Body of pancreas (tissue), 4 donors: ENCODE results near the gene ACTL6B. TPM values are rescaled to one million over a fixed set of nuclear protein-coding genes. Genes with fewer than 3 reads are reported as not detected.
A peak's percentile ranks its signal among the peaks of the same experiment; 100 is the strongest.

Experiments
- ATAC-seq: fragments of 150-250 bp; one replicate; pipeline ENCODE4 v1.9.1; 2016
- DNase-seq, 4 donors: peaks; one replicate each; pipeline ENCODE4 v3.0.0-alpha.2; 2019
- H3K27ac ChIP-seq, 4 donors: fragments of 200-600 bp; sonication (generic); 1 replicate in 3 of 4; 2 replicates in 1 of 4; pipeline versions ENCODE4 v1.5.1 to v1.6.1; 2016 to 2019; ENCODE audit warnings: mild to moderate bottlenecking in 1 of 4, mixed read lengths in 1 of 4, moderate library complexity in 1 of 4
- H3K27me3 ChIP-seq, 2 donors: fragments of 200-600 bp; sonication (generic); one replicate each; pipeline ENCODE4 v1.6.0; 2016; ENCODE audit warnings: mild to moderate bottlenecking in 1 of 2
- H3K36me3 ChIP-seq, 2 donors: fragments of 200-600 bp; sonication (generic); replicated peaks in 1 of 2; 2 replicates each; pipeline ENCODE4 v1.5.1; 2016; ENCODE audit warnings: low read depth in 2 of 2; ENCODE audit not compliant: insufficient read depth in 1 of 2
- H3K4me1 ChIP-seq: fragments of 200-600 bp; sonication (generic); one replicate; pipeline ENCODE4 v1.6.0; 2016
- H3K4me3 ChIP-seq, 2 donors: fragments of 200-600 bp; sonication (generic); 1 replicate in 1 of 2; 2 replicates in 1 of 2; pipeline ENCODE4 v1.5.1; 2016 to 2019
- H3K9me3 ChIP-seq, 3 donors: fragments of 200-600 bp; sonication (generic); 1 replicate in 2 of 3; 2 replicates in 1 of 3; pipeline ENCODE4 v1.5.1; 2016
- POLR2A ChIP-seq, 3 donors: fragments of 450-650 bp; IDR thresholded peaks; one replicate each; pipeline ENCODE4 v1.6.1; 2016; ENCODE audit warnings: antibody characterized with exemption in 3 of 3, mild to moderate bottlenecking in 2 of 3
- WGBS, 2 donors: methylation state at CpG; one replicate each; pipeline ENCODE4 v1.1.5; 2017; 5-methylcytosine and 5-hydroxymethylcytosine counted together
- intact Hi-C: fragments of 100-400 bp; cut with DNase I; formaldehyde crosslinking; loops from one replicate; pipeline ENCODE4 v1.15.1; 2023
- total RNA-seq, 2 donors: library from RNA; depleted of rRNA; stranded (reverse); fragments of >200 nt; gene quantifications; one replicate each; pipeline ENCODE4 v1.1.0, GENCODE V29; 2016
- TF ChIP-seq, protein P1 (sequence below), 7 experiments: fragments of 450-650 bp in 4 of 7; fragments of 200-600 bp in 3 of 7; sonication (generic) in 3 of 7; IDR thresholded peaks; one replicate each; pipeline ENCODE4 v1.5.1; 2016 to 2019; ENCODE audit warnings: antibody characterized with exemption in 7 of 7

ACTL6B gene
- total RNA-seq, 2 donors from 2014 or later, result 0.52 TPM; not detected in 1

DNA sequence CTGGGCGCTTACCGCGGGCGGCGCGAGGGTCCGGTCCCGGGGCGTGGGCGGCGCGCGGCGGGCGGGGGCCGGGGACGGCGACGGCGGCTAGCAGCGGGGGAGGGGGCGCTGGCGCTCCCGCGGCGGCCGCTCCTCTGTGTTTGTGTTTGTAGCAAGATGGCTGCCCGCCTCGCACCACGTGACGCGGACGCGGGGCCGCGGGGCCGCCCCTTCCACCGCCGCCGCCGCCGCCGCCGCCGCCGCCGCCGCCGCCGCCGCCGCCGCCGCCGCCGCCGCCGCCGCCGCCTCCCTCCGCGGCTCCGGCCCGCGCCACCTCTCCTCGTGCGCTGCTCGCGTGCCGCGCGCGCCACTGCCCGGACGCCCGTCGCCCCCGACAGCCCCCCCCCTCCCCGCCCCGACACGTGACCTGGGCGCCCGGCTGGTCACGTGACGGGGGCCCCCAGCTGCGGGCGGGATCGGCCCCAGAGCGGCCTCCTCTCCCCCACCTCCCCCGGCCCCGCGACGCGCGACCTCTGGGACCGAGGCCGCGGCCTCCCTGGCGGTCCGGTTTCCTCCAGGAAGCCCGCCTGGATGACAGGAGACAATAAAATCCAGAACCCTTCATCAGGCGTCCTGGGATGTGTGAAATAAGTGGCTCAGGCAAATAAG lies 38.0 kb upstream of the ACTL6B start, which contains the start of gene GIGYF1:
TSS of gene GIGYF1 (minus strand) at position 153 of the 648 bp plus-strand sequence. CDS start 6,012 bp downstream, outside the sequence.
- Histone ChIP-seq H3K27me3 (no peaks in the 10 kb centered on the region), H3K4me3 (peak within 1 kb of the TSS; percentile 60 to 86), H3K36me3 (no peaks in the 10 kb centered on the region), H3K4me1 (peaks cover 41% of the 10 kb centered on the region), H3K9me3 (no peaks in the 10 kb centered on the region), H3K27ac (peak within 1 kb of the TSS; percentile 54 to 85 (median 72))
- TF ChIP-seq, protein P1, sequence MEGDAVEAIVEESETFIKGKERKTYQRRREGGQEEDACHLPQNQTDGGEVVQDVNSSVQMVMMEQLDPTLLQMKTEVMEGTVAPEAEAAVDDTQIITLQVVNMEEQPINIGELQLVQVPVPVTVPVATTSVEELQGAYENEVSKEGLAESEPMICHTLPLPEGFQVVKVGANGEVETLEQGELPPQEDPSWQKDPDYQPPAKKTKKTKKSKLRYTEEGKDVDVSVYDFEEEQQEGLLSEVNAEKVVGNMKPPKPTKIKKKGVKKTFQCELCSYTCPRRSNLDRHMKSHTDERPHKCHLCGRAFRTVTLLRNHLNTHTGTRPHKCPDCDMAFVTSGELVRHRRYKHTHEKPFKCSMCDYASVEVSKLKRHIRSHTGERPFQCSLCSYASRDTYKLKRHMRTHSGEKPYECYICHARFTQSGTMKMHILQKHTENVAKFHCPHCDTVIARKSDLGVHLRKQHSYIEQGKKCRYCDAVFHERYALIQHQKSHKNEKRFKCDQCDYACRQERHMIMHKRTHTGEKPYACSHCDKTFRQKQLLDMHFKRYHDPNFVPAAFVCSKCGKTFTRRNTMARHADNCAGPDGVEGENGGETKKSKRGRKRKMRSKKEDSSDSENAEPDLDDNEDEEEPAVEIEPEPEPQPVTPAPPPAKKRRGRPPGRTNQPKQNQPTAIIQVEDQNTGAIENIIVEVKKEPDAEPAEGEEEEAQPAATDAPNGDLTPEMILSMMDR (IDR thresholded peaks at IDR 0.05), result no peak
- TF ChIP-seq POLR2A (IDR thresholded peaks at IDR 0.05), result peak in 2 of 3 donors; percentile 19 to 25
- DNase-seq (peak; percentile 72 to 83 (median 74)), ATAC-seq (peak; percentile 75)
- 0 to 1% methylated on average over 3 to 15 of the region's 102 CpGs for WGBS, 2 donors
- intact Hi-C loops, result no loop called here

GRCh38 chr7:100693312-100694097 lies 37.3 kb upstream of the ACTL6B start:
- intact Hi-C loops, result no loop called here
- H3K9me3 ChIP-seq, result no peaks in the 10 kb centered on the region
- H3K27ac ChIP-seq, result peak overlapping the region; percentile 54 to 85 (median 72)
- no peaks in the 10 kb centered on the region for H3K27me3 ChIP-seq
- peak; percentile 53 for ATAC-seq
- H3K4me1 ChIP-seq, result peaks cover 49% of the 10 kb centered on the region
- DNase-seq, result peak in 2 of 4 donors; percentile 18 to 19
- peak overlapping the region; percentile 60 to 86 for H3K4me3 ChIP-seq
- no peak for TF ChIP-seq POLR2A (IDR thresholded peaks at IDR 0.05)
- TF ChIP-seq, protein P1 (IDR thresholded peaks at IDR 0.05), result no peak
- H3K36me3 ChIP-seq, result no peaks in the 10 kb centered on the region
- 1% methylated on average over 8 to 56 of the region's 81 CpGs for WGBS, 2 donors

DNA sequence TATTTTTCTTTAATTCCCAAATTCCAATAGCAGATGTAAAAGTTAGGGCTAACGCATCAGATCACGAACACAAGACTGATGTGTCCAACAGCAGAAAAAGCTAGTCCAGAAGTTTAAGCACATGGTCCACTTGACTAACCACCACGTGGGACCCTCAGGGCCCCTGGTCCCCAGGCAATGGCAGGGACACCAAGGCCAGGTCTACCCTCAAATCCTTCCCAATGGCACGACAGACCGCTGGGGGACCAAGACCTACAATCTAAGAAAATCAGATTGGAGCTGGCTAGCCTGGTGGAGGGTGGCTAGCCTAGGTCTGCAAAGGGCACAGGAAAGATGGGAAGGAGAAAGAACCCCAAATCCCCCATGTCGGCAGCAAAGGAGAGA lies 36.3 kb upstream of the ACTL6B start:
- Histone ChIP-seq H3K4me1 (peaks cover 56% of the 10 kb centered on the region), H3K27ac (peak overlapping the region in 3 of 4 donors; percentile 70 to 85 (median 73)), H3K27me3 (no peaks in the 10 kb centered on the region), H3K9me3 (no peaks in the 10 kb centered on the region), H3K36me3 (peaks cover 0 to 7% of the 10 kb centered on the region in 2 donors), H3K4me3 (no peak overlapping the region)
- 51 to 63% methylated on average over 6 of the region's 6 CpGs for WGBS, 2 donors
- no peak for ATAC-seq
- no peak for DNase-seq
- intact Hi-C loops, result no loop called here
- TF ChIP-seq POLR2A (IDR thresholded peaks at IDR 0.05), result no peak
- TF ChIP-seq, protein P1 (IDR thresholded peaks at IDR 0.05), result no peak

DNA sequence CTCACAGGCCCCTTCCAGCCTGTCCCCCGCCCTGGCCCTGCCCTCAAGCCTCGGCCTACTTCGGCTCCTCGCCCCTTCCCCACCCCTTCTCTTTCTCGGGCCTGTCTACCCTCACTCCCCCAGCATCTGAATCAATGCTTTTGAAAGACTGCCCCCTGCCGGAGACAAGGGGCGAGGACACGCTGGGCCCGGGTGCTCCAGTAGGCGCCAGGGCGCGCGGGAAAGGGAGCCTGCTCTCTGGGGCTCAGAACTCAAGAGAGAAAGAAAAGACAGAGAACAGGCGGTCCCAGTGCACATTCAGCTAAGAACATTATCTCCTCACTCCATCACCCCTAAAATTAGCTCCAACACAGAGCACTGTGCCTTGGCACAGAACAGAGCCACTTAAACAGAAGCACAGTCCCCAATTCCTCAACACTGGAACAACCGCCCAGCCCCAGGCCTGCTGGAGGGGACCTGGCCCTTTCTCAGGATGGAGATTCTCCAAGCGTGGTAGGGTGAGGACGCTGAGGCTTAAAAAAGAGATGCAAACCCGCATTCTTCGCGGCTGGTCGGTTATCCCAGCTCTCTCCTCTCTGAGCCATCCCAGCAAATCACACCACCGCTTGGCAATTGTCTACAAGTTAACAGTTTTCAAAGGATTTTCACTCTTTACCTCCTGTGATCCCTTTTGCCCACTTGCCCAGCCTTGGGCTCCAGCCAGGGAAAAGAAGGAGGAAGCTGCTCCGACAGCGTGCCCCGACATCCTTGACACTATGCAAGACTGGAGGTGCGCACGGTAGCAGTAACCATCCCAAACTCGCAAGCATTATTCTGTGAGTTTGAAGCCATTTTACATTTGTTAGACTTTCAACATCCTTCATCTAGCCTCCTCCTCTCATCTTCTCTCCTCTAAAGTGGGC lies 35.7 kb upstream of the ACTL6B start:
- no peak overlapping the region for H3K4me3 ChIP-seq
- intact Hi-C loops, result no loop called here

More for the DNA sequence above, 35.7 kb upstream of the ACTL6B start:
- peak; percentile 77 to 81 (median 78) for DNase-seq
- WGBS, 2 donors, result 28 to 29% methylated on average over 27 to 28 of the region's 28 CpGs
- peak; percentile 64 for ATAC-seq
- H3K27ac ChIP-seq, result peak overlapping the region in 1 of 4 donors; percentile 30
- H3K36me3 ChIP-seq, result peaks cover 0 to 12% of the 10 kb centered on the region in 2 donors
- TF ChIP-seq POLR2A (IDR thresholded peaks at IDR 0.05), result no peak
- TF ChIP-seq, protein P1 (IDR thresholded peaks at IDR 0.05), result peak; percentile 82 to 94 (median 87)
- H3K4me1 ChIP-seq, result peaks cover 56% of the 10 kb centered on the region
- no peaks in the 10 kb centered on the region for H3K27me3 ChIP-seq
- H3K9me3 ChIP-seq, result no peaks in the 10 kb centered on the region
